K562 (cell line): ENCODE measurements around the gene HNRNPA2B1. TPM values are rescaled to one million over a fixed set of nuclear protein-coding genes. Genes with fewer than 3 reads are reported as not detected.
A peak's percentile ranks its signal among the peaks of the same experiment; 100 is the strongest.

Source experiments
- CHD2 ChIP-seq: IDR thresholded peaks from 2 replicates; pipeline ENCODE4 v1.6.1; 2011; ENCODE audit warnings: low read depth, low read length
- ETS2 ChIP-seq: IDR thresholded peaks from 2 replicates; pipeline ENCODE4 v1.6.1; 2016; ENCODE audit warnings: borderline replicate concordance, missing genetic modification characterization, mild to moderate bottlenecking, moderate library complexity, missing compliant biosample characterization; ENCODE audit not compliant: poor library complexity, severe bottlenecking
- GABPB2 ChIP-seq: fragments of 250-450 bp; sonication (Bioruptor Pico); conservative IDR thresholded peaks from 2 replicates; pipeline ENCODE4 v1.5.1; 2021; ENCODE audit warnings: mild to moderate bottlenecking
- HDAC3 ChIP-seq: fragments of 450-650 bp; IDR thresholded peaks from 2 replicates; pipeline ENCODE4 v1.6.1; 2018; ENCODE audit warnings: borderline replicate concordance, mild to moderate bottlenecking, moderate library complexity; ENCODE audit not compliant: partially characterized antibody
- KAT8 ChIP-seq: fragments of 450-650 bp; IDR thresholded peaks from 2 replicates; pipeline ENCODE4 v1.6.1; 2016; ENCODE audit warnings: low read depth, mild to moderate bottlenecking
- NFXL1 ChIP-seq: fragments of 450-650 bp; formaldehyde crosslinking; IDR thresholded peaks from 2 replicates; pipeline ENCODE4 v1.4.0; 2021; ENCODE audit warnings: mild to moderate bottlenecking
- PHB ChIP-seq: fragments of 250-450 bp; sonication (Bioruptor Pico); IDR thresholded peaks from 2 replicates; pipeline ENCODE4 v1.5.0; 2021
- SAP30 ChIP-seq: fragments of 200-600 bp; sonication (generic); IDR thresholded peaks from 2 replicates; pipeline ENCODE4 v1.6.1; 2012; ENCODE audit warnings: borderline replicate concordance, low read depth, mild to moderate bottlenecking, moderate library complexity, low read length, control low read depth, inconsistent platforms; ENCODE audit not compliant: insufficient read depth, poor library complexity, severe bottlenecking
- SIRT6 ChIP-seq: IDR thresholded peaks from one replicate; pipeline ENCODE4 v1.6.1; 2012; ENCODE audit warnings: low read depth, mild to moderate bottlenecking, control low read depth, inconsistent platforms, low read length, moderate library complexity
- SRSF1 ChIP-seq: fragments of 200-400 bp; formaldehyde crosslinking; IDR thresholded peaks from 2 replicates; pipeline ENCODE4 v1.6.1; 2017; ENCODE audit warnings: mild to moderate bottlenecking, low read depth, low read length, moderate library complexity
- TCF3 ChIP-seq: sonication (generic); formaldehyde crosslinking; IDR thresholded peaks from 2 replicates; pipeline ENCODE4 v1.4.0; 2020; ENCODE audit warnings: mild to moderate bottlenecking, missing genetic modification reagents
- ZNF239 ChIP-seq: fragments of 250-450 bp; sonication (Bioruptor Pico); IDR thresholded peaks from 2 replicates; pipeline ENCODE4 v1.4.0; 2020; ENCODE audit warnings: mild to moderate bottlenecking
- ZNF316 ChIP-seq: fragments of 450-650 bp; IDR thresholded peaks from 2 replicates; pipeline ENCODE4 v1.6.1; 2016
- ZNF57 ChIP-seq: fragments of 450-650 bp; formaldehyde crosslinking; IDR thresholded peaks from 2 replicates; pipeline ENCODE4 v1.4.0; 2020; ENCODE audit warnings: mild to moderate bottlenecking, moderate library complexity
- polyA plus RNA-seq, 8 experiments: library from polyadenylated mRNA; depleted of rRNA in 4 of 8; stranded (reverse) in 5 of 8; unstranded in 3 of 8; fragments of >200 nt; fragmentation: Nextera tagmentation in 2 of 8; fragmentation: Illumina TruSeq in 1 of 8; extraction: Ambion mirVana in 2 of 8; extraction: Trizol in 1 of 8; gene quantifications; 2 replicates each; pipeline versions ENCODE4 v1.2.1 to v1.2.3, GENCODE V29; 2011 to 2014; ENCODE audit warnings: inconsistent platforms in 1 of 8, missing spikeins in 1 of 8
- total RNA-seq, 7 experiments: library from RNA; depleted of rRNA in 6 of 7; stranded (reverse); fragments of >200 nt in 6 of 7; fragmentation: Illumina TruSeq in 2 of 7; extraction: Trizol in 2 of 7; gene quantifications; 2 replicates each; pipeline versions ENCODE4 v1.2.1 to v1.2.3, GENCODE V29; 2011 to 2021; ENCODE audit warnings: low replicate concordance in 1 of 7
- TF ChIP-seq, protein P1 (sequence below): fragments of 250-450 bp; sonication (Bioruptor Pico); IDR thresholded peaks from 2 replicates; pipeline ENCODE4 v1.4.0; 2020
- TF ChIP-seq, protein P2 (sequence below), 2 experiments: IDR thresholded peaks; 2 replicates each; pipeline ENCODE4 v1.6.1; 2012; ENCODE audit warnings: improper control_type of control experiment in 2 of 2, low read depth in 2 of 2, low read length in 2 of 2, borderline replicate concordance in 1 of 2
- TF ChIP-seq, protein P3 (sequence below): fragments of 450-650 bp; IDR thresholded peaks from 2 replicates; pipeline ENCODE4 v1.6.1; 2014; ENCODE audit warnings: low read depth, mild to moderate bottlenecking, moderate library complexity, borderline replicate concordance
- TF ChIP-seq, protein P4 (sequence below): sonication (generic); formaldehyde crosslinking; IDR thresholded peaks from 2 replicates; pipeline ENCODE4 v1.8.1; 2023; ENCODE audit warnings: mild to moderate bottlenecking, missing genetic modification reagents
- TF ChIP-seq, protein P5 (sequence below): sonication (generic); formaldehyde crosslinking; IDR thresholded peaks from 2 replicates; pipeline ENCODE4 v1.8.0; 2022; ENCODE audit warnings: mild to moderate bottlenecking, missing genetic modification reagents, borderline replicate concordance

HNRNPA2B1 gene
- total and polyA plus RNA-seq, 9 of the 15 experiments (the other 6 are each of a cell fraction or from before 2014, with no cell fraction given) = 630 to 1,989 (median 865) TPM

DNA sequence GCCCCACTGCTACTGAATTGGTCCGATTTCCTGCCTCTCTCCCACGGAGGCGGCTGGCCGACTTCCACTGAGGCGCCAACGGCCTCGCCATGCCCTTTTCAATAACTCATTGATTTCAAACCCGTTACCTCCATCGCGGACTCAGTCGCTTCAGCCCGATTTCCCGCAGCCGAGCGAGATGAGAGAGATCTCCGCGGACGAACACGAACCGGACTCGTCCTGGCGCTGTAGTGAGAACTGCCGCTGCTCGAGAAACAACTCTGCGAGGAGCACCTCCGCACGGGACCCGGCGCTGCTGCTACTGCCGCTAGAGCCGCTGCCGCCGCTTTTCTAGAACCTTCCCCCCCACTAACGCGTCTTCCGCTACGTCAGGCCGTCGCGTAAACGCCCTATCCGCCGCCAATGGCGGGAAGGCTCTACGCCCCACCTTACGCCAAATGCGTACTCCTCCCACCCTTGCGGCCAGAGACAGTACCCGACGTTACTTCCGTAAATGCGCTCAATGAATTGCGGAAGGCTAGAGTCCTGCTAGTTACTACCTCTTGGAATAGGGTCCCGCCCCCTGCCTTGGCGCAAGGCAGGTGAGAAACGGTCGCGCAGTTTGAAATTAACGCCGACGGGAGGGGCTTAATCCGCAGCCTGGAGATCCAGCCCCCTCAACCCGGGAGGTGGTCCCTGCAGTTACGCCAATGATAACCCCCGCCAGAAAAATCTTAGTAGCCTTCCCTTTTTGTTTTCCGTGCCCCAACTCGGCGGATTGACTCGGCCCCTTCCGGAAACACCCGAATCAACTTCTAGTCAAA, at the start of gene HNRNPA2B1 (continued):
- TF ChIP-seq SIRT6 (peak; percentile 33), HDAC3 (peak; percentile 100), SRSF1 (peak; percentile 99), ETS2 (no peak), GABPB2 (CRISPR knock-in tag) (no peak), NFXL1 (no peak), KAT8 (no peak), PHB (peak; percentile 95; the same call in 1 of the 2 replicates), ZNF316 (no peak), ZNF57 (no peak), CHD2 (no peak), ZNF239 (CRISPR knock-in tag) (no peak), SAP30 (no peak), TCF3 (CRISPR knock-in tag) (no peak)
- TF ChIP-seq, protein P1, sequence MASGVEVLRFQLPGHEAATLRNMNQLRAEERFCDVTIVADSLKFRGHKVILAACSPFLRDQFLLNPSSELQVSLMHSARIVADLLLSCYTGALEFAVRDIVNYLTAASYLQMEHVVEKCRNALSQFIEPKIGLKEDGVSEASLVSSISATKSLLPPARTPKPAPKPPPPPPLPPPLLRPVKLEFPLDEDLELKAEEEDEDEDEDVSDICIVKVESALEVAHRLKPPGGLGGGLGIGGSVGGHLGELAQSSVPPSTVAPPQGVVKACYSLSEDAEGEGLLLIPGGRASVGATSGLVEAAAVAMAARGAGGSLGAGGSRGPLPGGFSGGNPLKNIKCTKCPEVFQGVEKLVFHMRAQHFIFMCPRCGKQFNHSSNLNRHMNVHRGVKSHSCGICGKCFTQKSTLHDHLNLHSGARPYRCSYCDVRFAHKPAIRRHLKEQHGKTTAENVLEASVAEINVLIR = peak; percentile 63; the same call in 1 of the 2 replicates
- TF ChIP-seq, protein P2, sequence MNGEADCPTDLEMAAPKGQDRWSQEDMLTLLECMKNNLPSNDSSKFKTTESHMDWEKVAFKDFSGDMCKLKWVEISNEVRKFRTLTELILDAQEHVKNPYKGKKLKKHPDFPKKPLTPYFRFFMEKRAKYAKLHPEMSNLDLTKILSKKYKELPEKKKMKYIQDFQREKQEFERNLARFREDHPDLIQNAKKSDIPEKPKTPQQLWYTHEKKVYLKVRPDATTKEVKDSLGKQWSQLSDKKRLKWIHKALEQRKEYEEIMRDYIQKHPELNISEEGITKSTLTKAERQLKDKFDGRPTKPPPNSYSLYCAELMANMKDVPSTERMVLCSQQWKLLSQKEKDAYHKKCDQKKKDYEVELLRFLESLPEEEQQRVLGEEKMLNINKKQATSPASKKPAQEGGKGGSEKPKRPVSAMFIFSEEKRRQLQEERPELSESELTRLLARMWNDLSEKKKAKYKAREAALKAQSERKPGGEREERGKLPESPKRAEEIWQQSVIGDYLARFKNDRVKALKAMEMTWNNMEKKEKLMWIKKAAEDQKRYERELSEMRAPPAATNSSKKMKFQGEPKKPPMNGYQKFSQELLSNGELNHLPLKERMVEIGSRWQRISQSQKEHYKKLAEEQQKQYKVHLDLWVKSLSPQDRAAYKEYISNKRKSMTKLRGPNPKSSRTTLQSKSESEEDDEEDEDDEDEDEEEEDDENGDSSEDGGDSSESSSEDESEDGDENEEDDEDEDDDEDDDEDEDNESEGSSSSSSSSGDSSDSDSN (IDR thresholded peaks at IDR 0.05; ENCODE audit: borderline replicate concordance in 1 of 2, low read depth in 2 of 2, low read length in 2 of 2) = no peak
- TF ChIP-seq, protein P3, sequence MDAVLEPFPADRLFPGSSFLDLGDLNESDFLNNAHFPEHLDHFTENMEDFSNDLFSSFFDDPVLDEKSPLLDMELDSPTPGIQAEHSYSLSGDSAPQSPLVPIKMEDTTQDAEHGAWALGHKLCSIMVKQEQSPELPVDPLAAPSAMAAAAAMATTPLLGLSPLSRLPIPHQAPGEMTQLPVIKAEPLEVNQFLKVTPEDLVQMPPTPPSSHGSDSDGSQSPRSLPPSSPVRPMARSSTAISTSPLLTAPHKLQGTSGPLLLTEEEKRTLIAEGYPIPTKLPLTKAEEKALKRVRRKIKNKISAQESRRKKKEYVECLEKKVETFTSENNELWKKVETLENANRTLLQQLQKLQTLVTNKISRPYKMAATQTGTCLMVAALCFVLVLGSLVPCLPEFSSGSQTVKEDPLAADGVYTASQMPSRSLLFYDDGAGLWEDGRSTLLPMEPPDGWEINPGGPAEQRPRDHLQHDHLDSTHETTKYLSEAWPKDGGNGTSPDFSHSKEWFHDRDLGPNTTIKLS = no peak; the same call in 1 of the 2 replicates
- TF ChIP-seq, protein P4, sequence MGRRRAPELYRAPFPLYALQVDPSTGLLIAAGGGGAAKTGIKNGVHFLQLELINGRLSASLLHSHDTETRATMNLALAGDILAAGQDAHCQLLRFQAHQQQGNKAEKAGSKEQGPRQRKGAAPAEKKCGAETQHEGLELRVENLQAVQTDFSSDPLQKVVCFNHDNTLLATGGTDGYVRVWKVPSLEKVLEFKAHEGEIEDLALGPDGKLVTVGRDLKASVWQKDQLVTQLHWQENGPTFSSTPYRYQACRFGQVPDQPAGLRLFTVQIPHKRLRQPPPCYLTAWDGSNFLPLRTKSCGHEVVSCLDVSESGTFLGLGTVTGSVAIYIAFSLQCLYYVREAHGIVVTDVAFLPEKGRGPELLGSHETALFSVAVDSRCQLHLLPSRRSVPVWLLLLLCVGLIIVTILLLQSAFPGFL (CRISPR knock-in tag) = peak; percentile 80; the same call in 1 of the 2 replicates
- TF ChIP-seq, protein P5, sequence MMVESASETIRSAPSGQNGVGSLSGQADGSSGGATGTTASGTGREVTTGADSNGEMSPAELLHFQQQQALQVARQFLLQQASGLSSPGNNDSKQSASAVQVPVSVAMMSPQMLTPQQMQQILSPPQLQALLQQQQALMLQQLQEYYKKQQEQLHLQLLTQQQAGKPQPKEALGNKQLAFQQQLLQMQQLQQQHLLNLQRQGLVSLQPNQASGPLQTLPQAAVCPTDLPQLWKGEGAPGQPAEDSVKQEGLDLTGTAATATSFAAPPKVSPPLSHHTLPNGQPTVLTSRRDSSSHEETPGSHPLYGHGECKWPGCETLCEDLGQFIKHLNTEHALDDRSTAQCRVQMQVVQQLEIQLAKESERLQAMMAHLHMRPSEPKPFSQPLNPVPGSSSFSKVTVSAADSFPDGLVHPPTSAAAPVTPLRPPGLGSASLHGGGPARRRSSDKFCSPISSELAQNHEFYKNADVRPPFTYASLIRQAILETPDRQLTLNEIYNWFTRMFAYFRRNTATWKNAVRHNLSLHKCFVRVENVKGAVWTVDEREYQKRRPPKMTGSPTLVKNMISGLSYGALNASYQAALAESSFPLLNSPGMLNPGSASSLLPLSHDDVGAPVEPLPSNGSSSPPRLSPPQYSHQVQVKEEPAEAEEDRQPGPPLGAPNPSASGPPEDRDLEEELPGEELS = no peak
